Measurements from ENCODE around the gene AGTR2. TPM values are rescaled to one million over a fixed set of nuclear protein-coding genes. Genes with fewer than 3 reads are reported as not detected.

AGTR2 gene
- not detected for total RNA-seq (2021; ENCODE audit: unreplicated experiment)
- not detected in 2 replicates for polyA plus RNA-seq (2012)
- percentile 6 among the genes with signal in this experiment for Bru-seq, nascent RNA
- not detected for BruChase-seq, experiment 1, labeled RNA remaining after a 6-hour chase
- not detected for BruChase-seq, experiment 2, labeled RNA remaining after a 2-hour chase
- long read RNA-seq: 0 reads

GRCh38 chrX:116170511-116170910 lies at the start of gene AGTR2:
Gene AGTR2 (plus strand): TSS chrX:116170744. CDS start chrX:116172281, 1,537 bp downstream.
- BruUV-seq (replicated peaks): no TSS peak
- CTCF ChIA-PET: no interaction called here
- no peak for ATAC-seq
- Histone ChIP-seq H3K9me3 (ENCODE audit: control insufficient read depth in 1 of 2, insufficient read depth in 1 of 2, low read depth in 1 of 2, low read length in 2 of 2) (no peaks in the 10 kb centered on the region), H3K9ac (ENCODE audit: low read length) (no peak within 1 kb of the TSS), H3K4me1 (ENCODE audit: control insufficient read depth in 1 of 2, insufficient read depth in 2 of 2, low read length in 2 of 2) (no peaks in the 10 kb centered on the region), H3K36me3 (ENCODE audit: control insufficient read depth in 1 of 2, insufficient read depth in 2 of 2, low read length in 2 of 2) (no peaks in the 10 kb centered on the region), H3K79me2 (ENCODE audit: insufficient read depth, low read length) (no peaks in the 10 kb centered on the region), H2AFZ (ENCODE audit: low read depth, low read length, poor library complexity, severe bottlenecking) (no peak within 1 kb of the TSS), H4K20me1 (ENCODE audit: insufficient read depth) (no peaks in the 10 kb centered on the region), H3K27me3 (ENCODE audit: insufficient read depth, low read length) (no peaks in the 10 kb centered on the region), H3K4me2 (ENCODE audit: low read length) (no peak within 1 kb of the TSS), H3K4me3 (replicated peaks in 1 of 2; ENCODE audit: low read depth in 1 of 2, low read length in 2 of 2) (no peak within 1 kb of the TSS), H3K9me2 (ENCODE audit: insufficient read depth) (no peaks in the 10 kb centered on the region), H3K27ac (ENCODE audit: low read depth, low read length) (no peak within 1 kb of the TSS)
- intact Hi-C loops (cut with micrococcal nuclease): no loop called here
- POLR2A ChIA-PET: no interaction called here
- DNase-seq (ENCODE audit: low read depth, low spot score): no peak
- RAD21 ChIA-PET (ENCODE audit: low non-redundant PET in 1 of 2, low total read pairs in 2 of 2, uncharacterized antibody in 2 of 2, unreplicated experiment in 2 of 2): no interaction called here
- no peak for TF ChIP-seq SRF (IDR thresholded peaks at IDR 0.05; ENCODE audit: low read depth)
- no peak for TF ChIP-seq TCF7L2 (IDR thresholded peaks at IDR 0.05; ENCODE audit: borderline replicate concordance, extremely low read depth, insufficient read depth, insufficient read length)
- no peak for TF ChIP-seq FOSL1 (IDR thresholded peaks at IDR 0.05; ENCODE audit: low read depth)
- TF ChIP-seq ZNF274 (IDR thresholded peaks at IDR 0.05; ENCODE audit: low read depth, low read length): no peak
- TF ChIP-seq EZH2phosphoT487 (IDR thresholded peaks at IDR 0.05; ENCODE audit: borderline replicate concordance): no peak
- TF ChIP-seq RAD21 (IDR thresholded peaks at IDR 0.05; ENCODE audit: low read depth): no peak
- no peak for TF ChIP-seq ATF3 (IDR thresholded peaks at IDR 0.05)
- no peak for TF ChIP-seq POLR2AphosphoS5 (IDR thresholded peaks at IDR 0.05; ENCODE audit: low read depth, low read length)
- no peak for TF ChIP-seq REST (IDR thresholded peaks at IDR 0.05; ENCODE audit: low read depth)
- TF ChIP-seq YY1 (IDR thresholded peaks at IDR 0.05; ENCODE audit: extremely low read depth, insufficient replicate concordance, low read depth, low read length): no peak
- TF ChIP-seq SIN3A (IDR thresholded peaks at IDR 0.05; ENCODE audit: low read depth): no peak
- no peak for TF ChIP-seq ZBTB33 (IDR thresholded peaks at IDR 0.05; ENCODE audit: extremely low read depth, insufficient replicate concordance, low read length)
- no peak for TF ChIP-seq EGR1 (IDR thresholded peaks at IDR 0.05; ENCODE audit: low read depth)
- TF ChIP-seq ZFX (IDR thresholded peaks at IDR 0.05): no peak

All from HCT116 (cell line).